Immature natural killer cell (primary cell): Measurements from ENCODE around the gene C18orf63. TPM values are rescaled to one million over a fixed set of nuclear protein-coding genes. Genes with fewer than 3 reads are reported as not detected.
"Not testable (repeated sequence)": the region's sequence is repeated elsewhere in the genome, so short reads cannot be mapped to it uniquely, and the experiment has no call there.

ENCODE experiments used
- DNase-seq, 3 donors: peaks; one replicate each; pipeline ENCODE4 v3.0.0; 2022; ENCODE audit warnings: mixed read lengths in 1 of 3
- H3K27ac Mint-ChIP-seq, 6 donors: one replicate each; pipeline ENCODE4 v1.8.0; 2020; ENCODE audit warnings: mixed read lengths in 6 of 6, mild to moderate bottlenecking in 5 of 6, inconsistent platforms in 4 of 6, moderate library complexity in 3 of 6
- H3K27me3 Mint-ChIP-seq, 3 donors: one replicate each; pipeline ENCODE4 v1.8.0; 2020 to 2021; ENCODE audit warnings: low read depth in 3 of 3, mild to moderate bottlenecking in 3 of 3, mixed read lengths in 3 of 3, moderate library complexity in 3 of 3, inconsistent platforms in 1 of 3
- H3K36me3 Mint-ChIP-seq, 3 donors: one replicate each; pipeline ENCODE4 v1.8.0; 2020; ENCODE audit warnings: mixed read lengths in 3 of 3, inconsistent platforms in 2 of 3, mild to moderate bottlenecking in 2 of 3
- H3K4me1 Mint-ChIP-seq, 2 donors: one replicate each; pipeline ENCODE4 v1.8.0; 2020; ENCODE audit warnings: inconsistent platforms in 2 of 2, mild to moderate bottlenecking in 2 of 2, mixed read lengths in 2 of 2, moderate library complexity in 1 of 2
- H3K4me3 Mint-ChIP-seq, 5 donors: one replicate each; pipeline ENCODE4 v1.8.0; 2020; ENCODE audit warnings: mild to moderate bottlenecking in 5 of 5, mixed read lengths in 5 of 5, inconsistent platforms in 3 of 5, moderate library complexity in 3 of 5
- H3K9me3 Mint-ChIP-seq, 6 donors: one replicate each; pipeline ENCODE4 v1.8.0; 2020; ENCODE audit warnings: mild to moderate bottlenecking in 6 of 6, mixed read lengths in 6 of 6, inconsistent platforms in 4 of 6, moderate library complexity in 3 of 6
- polyA plus RNA-seq, 3 donors: library from polyadenylated mRNA; unstranded; fragments of 300-500 nt; fragmentation: Illumina TruSeq; gene quantifications; one replicate each; pipeline ENCODE4 v1.2.3, GENCODE V29; 2021

C18orf63 gene
- polyA plus RNA-seq, 3 donors from 2014 or later = not detected

DNA sequence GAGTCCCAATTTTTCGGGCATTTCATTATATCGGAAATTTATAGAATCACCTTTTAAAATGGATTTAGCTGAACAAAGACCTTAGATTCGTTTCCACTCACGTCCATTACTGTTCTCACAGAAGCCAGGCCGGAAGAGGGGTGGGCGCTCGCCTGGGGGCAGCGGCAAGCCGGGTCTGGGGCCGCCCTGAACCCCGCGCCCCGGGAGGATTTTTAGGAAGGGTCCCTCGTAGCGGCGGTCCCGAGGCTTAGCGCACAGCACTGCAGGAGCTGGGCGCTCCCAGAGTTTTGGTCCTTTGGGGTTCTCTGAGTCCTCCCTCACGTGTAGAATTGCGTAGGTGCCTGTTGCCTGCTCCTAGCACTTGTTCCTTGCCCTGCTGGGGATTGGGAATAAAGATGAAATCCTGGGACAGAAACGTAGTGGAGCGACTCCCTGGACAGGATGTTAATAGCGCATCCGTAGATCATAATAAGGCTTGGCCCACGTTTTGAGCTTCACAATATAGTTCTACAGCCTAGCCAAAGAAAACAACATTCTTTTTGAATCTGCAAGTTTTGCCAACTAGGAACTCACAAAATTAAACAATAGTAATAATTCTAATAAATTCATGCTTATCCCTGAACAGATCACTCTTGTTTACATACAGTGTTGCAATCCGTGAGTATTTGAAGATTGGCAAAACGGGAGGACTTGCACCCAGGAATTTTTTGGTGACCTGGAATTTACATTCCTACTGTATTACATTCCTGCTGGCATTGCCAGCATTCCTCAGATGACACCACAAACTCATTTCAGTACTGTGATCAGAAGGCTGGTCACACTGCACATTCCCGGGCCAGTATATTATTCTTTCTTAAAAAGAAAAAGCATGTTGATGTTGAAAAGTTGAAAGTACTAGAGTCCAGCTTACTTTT, 875 bp downstream of the C18orf63 start:
- H3K9me3 Mint-ChIP-seq = peaks cover 0 to 3% (median 0%) of the 10 kb centered on the region in 6 donors
- no peak for DNase-seq
- peaks cover 0 to 8% (median 0%) of the 10 kb centered on the region in 3 donors for H3K27me3 Mint-ChIP-seq
- H3K4me3 Mint-ChIP-seq = no peak overlapping the region
- H3K36me3 Mint-ChIP-seq = no peaks in the 10 kb centered on the region
- no peak overlapping the region for H3K27ac Mint-ChIP-seq
- H3K4me1 Mint-ChIP-seq = no peaks in the 10 kb centered on the region

DNA sequence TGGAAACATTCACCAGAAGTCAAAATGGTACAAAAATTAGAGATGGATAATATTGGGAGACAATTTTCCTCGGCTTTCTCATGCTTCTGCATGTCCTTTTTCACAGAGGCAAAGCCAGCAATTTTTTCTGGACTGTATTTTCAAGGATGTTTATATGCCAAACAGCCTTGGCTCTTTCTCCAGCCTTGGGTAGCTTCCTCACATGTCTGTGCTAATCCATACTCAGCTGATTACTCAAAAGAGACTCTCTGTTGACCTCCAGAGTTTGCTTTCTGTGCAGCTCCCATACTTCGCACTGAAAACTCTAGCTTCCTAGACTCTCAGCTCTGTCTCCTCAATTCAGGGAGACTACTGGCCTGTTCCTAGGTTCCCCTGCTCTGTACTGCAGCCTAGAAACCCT, 10.6 kb downstream of the C18orf63 start:
- DNase-seq = no peak
- no peak overlapping the region for H3K4me3 Mint-ChIP-seq
- no peaks in the 10 kb centered on the region for H3K36me3 Mint-ChIP-seq
- peaks cover 0 to 1% (median 0%) of the 10 kb centered on the region in 3 donors for H3K27me3 Mint-ChIP-seq
- peaks cover 0 to 2% (median 0%) of the 10 kb centered on the region in 6 donors for H3K9me3 Mint-ChIP-seq
- H3K27ac Mint-ChIP-seq = no peak overlapping the region
- no peaks in the 10 kb centered on the region for H3K4me1 Mint-ChIP-seq

DNA sequence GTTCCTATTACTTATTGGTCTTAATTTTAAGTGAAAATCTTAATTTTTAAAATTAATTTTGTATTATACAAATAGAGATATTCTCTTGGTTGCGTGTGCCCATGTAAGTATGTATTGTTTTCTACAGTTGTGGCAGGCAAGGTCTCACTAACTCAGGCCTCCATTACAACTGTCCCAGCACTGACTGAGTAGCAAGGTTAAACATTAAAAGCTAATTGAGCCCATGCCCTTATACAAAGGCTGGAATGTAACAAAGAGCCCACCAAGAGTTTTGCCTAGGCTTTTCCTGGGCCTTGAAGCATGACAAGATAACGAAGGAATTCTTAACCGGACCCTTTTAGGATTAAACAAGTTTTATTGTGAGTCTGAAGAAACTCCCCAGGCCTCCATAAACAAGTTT, 11.2 kb downstream of the C18orf63 start:
- H3K4me1 Mint-ChIP-seq, DNase-seq, H3K27me3 Mint-ChIP-seq, H3K36me3 Mint-ChIP-seq, H3K27ac Mint-ChIP-seq, H3K4me3 Mint-ChIP-seq, H3K9me3 Mint-ChIP-seq: not testable (repeated sequence)

DNA sequence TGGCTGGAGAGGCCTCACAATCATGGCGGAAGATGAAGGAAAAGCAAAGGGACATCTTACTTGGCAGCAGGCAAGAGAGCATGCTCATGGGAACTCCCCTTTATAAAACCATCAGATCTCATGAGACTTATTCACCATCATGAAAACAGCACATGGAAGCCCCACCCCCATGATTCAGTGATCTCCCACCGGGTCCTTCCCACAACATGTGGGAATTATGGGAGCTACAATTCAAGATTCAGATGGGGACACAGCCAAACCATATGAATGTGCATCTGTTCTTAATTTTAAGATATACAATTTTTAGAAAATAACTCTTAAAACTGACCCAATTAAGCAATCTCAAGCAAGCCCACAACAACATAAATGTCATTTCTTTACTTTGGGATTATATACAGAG, 12.6 kb downstream of the C18orf63 start:
- Mint-ChIP-seq H3K36me3 (no peaks in the 10 kb centered on the region), H3K4me3 (no peak overlapping the region), H3K27ac (no peak overlapping the region), H3K9me3 (no peaks in the 10 kb centered on the region), H3K4me1 (no peaks in the 10 kb centered on the region), H3K27me3 (peaks cover 0 to 1% (median 0%) of the 10 kb centered on the region in 3 donors)
- no peak for DNase-seq

DNA sequence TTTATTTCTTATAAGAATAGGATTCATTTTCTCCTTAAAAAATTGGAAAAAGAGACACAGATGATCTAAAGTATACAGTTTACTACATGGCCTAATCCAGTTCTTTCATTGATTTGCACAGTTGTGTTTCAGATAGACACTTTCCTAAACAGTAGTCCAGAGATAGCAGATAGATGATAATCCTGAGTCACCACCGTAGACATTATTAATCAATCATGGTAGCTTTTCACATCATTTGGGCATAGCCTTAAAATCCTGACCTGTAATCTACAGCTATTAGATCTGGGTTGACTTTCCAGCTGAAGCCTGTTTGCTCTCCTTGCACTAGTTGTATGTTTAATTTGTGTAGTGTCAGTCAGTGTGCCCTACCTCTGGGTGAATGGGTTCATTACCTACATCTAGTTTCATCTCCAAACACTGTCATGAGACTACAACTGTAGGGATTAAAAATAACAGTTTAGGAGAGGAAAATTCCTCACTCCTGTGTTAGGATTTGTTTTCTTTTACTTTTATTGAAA, 14.1 kb downstream of the C18orf63 start:
- peaks cover 0 to 3% (median 0%) of the 10 kb centered on the region in 3 donors for H3K27me3 Mint-ChIP-seq
- no peak for DNase-seq
- no peaks in the 10 kb centered on the region for H3K4me1 Mint-ChIP-seq
- H3K4me3 Mint-ChIP-seq = no peak overlapping the region
- no peaks in the 10 kb centered on the region for H3K9me3 Mint-ChIP-seq
- H3K27ac Mint-ChIP-seq = no peak overlapping the region
- H3K36me3 Mint-ChIP-seq = no peaks in the 10 kb centered on the region

DNA sequence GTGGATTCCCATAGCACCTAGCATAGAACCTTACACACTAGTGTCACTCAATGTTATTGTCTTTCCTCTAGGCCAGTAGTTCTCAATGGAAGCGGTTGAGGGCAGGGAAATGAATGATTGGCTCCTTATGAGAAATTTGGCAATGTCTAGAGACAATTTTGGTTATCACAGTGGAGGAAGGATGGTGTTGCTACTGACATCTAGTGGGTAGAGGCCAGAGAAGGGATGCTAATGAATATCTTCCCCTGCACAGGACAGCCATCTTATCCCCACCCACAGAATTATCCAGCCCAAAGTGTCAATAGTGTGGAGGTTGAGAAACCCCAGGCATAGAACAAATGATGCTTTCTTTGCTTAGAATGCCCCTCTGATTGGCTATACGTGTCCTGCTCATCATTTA, 15.8 kb downstream of the C18orf63 start:
- Mint-ChIP-seq H3K27me3 (peaks cover 0 to 2% (median 0%) of the 10 kb centered on the region in 3 donors), H3K36me3 (no peaks in the 10 kb centered on the region), H3K9me3 (no peaks in the 10 kb centered on the region), H3K4me1 (no peaks in the 10 kb centered on the region), H3K4me3 (no peak overlapping the region), H3K27ac (no peak overlapping the region)
- no peak for DNase-seq

DNA sequence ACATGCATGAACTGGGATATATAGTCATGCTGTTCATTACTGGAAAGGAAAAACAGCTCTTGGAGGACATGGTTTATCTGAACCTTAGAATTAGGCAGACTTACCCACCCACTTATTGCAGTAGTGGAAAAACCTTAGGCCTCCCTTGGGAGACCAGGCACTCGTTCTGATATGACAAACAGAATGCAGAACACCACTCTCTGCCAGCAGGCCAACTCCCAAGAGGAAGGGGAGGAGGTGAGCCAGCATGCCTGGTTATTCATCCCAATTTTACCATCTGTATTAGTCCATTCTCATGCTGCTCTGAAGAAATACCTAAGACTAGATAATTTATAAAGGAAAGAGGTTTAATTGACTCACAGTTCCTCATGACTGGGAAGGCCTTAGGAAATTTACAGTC, 17.5 kb downstream of the C18orf63 start:
- Mint-ChIP-seq H3K27ac (no peak overlapping the region), H3K9me3 (no peaks in the 10 kb centered on the region), H3K4me1 (no peaks in the 10 kb centered on the region), H3K4me3 (no peak overlapping the region), H3K27me3 (peaks cover 0 to 2% (median 2%) of the 10 kb centered on the region in 3 donors), H3K36me3 (no peaks in the 10 kb centered on the region)
- DNase-seq = no peak

DNA sequence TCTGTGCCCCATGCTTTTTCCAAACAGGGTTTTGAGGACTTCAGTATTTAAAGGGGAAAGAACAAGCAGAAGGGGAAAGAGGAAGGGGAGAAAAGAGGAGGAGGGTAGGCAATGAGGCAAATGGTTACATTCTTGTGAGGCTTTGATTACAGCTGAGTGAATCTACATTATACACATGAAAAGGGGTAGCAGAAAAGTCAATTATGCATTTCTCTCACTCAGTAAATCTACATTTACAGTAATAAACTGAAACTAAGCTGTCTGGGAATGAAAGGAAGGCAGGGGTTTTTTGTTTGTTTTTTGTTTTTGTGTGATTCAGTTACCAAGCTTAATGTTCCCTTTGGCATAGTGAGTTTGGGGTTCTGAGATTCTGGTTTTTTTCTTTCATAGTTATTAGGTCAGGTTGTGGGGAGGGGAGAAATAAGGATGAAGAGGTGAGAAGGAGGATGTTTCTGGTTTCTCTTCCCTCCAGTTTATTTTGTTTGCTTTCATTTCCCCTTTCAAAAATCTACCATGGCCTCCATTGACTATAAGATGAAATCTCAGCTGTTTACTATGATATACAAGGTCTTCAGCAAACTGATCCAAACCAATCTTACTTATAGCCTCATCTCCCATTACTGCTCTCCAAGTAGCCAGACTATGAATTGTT, 18.7 kb downstream of the C18orf63 start:
- Mint-ChIP-seq H3K4me3 (no peak overlapping the region), H3K36me3 (no peaks in the 10 kb centered on the region), H3K9me3 (no peaks in the 10 kb centered on the region), H3K27ac (no peak overlapping the region), H3K4me1 (no peaks in the 10 kb centered on the region), H3K27me3 (peaks cover 2 to 7% (median 2%) of the 10 kb centered on the region in 3 donors)
- no peak for DNase-seq

DNA sequence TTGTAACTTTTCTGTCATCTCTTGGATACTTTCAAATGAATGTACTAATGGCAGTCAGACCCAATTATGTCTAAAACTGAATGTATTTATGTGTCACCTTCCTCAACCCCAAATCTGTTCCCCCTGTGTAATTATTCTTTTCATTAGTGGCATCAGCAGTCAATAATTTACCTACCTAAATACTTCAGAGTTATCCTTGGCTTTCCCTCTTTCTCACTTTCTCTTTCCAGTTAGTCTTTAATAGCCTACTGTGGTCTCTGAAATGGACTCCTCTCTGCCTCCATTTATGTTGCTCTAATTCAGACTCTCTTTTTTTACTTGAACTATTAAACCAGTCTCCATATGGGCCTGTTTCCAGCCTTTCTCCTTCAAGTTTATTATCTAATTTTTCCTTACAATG, 21.0 kb downstream of the C18orf63 start:
- no peak for DNase-seq
- Mint-ChIP-seq H3K4me1 (no peaks in the 10 kb centered on the region), H3K27me3 (peaks cover 2 to 12% (median 5%) of the 10 kb centered on the region in 3 donors), H3K27ac (no peak overlapping the region), H3K36me3 (no peaks in the 10 kb centered on the region), H3K4me3 (no peak overlapping the region), H3K9me3 (no peaks in the 10 kb centered on the region)

DNA sequence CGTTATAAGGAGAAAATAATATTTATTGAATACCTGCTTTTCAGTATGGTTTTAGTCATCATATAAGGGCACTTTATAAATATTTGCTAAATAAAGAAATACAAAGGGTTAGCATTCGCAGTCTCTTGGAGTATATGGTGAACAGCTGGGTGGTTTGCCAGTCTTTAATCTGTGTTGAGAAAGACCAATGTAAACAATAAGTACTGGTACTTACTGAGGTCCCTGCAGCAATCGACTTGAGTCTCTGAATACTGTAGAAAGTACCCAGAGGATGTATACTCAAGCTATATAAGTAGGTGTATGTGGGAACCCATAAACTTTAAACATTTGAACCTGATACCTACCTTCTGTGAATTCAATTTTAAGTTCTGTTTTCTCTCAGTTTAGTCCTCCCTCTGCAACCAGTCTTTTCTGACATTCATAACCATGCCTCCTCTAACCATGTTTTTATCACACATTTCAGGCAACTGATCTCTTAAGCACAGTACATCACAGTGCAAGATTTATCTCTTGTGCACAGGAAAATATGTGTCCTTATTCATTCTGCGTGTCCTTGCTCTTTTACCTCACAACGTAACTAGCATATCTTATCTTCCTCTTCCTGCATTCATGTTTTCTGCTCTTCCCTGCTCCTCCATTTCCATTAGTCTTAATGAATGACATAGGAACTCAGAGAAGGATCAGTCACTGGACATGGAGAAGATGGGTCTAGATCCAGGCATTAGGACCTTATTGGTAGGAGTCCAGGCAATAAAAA, 21.7 kb downstream of the C18orf63 start:
- Mint-ChIP-seq H3K9me3 (no peaks in the 10 kb centered on the region), H3K27ac (no peak overlapping the region), H3K27me3 (peaks cover 2 to 12% (median 5%) of the 10 kb centered on the region in 3 donors), H3K36me3 (no peaks in the 10 kb centered on the region), H3K4me1 (no peaks in the 10 kb centered on the region), H3K4me3 (no peak overlapping the region)
- DNase-seq = no peak

DNA sequence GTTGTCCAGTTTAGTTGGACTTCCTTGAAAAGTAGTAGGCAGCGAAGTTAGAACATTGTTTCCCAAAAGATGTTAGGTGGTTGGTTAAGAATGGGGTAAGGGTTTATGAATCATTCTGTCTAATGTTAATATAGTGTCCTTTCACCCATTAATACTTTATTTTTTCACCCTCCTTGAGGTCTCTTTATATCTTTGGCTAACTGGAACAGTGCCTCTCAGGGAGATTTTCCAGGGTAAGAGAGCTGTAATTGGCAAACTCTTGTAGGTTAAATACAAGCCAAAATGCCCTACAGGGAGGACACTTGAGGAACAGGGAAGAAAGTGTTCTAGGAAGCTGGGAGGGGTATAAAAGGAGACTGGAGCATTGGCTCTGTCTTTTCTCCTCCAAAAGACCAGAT, 22.3 kb downstream of the C18orf63 start:
- Mint-ChIP-seq H3K9me3 (no peaks in the 10 kb centered on the region), H3K27ac (no peak overlapping the region), H3K27me3 (peaks cover 2 to 12% (median 5%) of the 10 kb centered on the region in 3 donors), H3K36me3 (no peaks in the 10 kb centered on the region), H3K4me1 (no peaks in the 10 kb centered on the region), H3K4me3 (no peak overlapping the region)
- no peak for DNase-seq

DNA sequence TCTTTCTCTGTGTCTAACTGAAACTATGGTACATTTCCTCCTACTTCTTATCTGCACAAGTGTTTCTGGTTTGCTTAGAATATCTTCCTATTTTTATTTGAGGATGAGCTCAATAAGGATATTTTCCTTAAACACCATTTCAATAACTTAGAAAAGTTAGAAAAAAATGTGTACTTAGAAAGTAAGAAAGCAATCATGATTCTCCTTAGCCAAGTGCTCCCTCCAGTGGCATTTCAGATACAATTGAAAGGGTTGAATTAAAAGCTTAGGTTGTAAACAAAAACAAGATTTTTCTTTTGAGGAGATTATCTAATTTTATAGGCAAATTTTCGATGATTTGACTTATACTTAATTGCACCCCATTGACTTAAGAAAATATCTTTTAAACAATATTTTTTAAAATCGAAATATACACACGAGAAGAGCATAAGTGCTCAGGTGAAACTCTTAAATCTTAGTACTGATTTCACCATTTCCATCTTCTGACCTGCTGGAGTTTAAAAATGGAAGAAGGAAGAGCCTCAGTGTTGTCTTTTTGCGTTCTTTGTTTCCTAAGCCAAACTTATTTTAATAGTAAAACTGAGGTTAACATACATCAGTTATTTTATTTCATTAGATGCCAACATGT, 26.9 kb downstream of the C18orf63 start:
- H3K4me1 Mint-ChIP-seq = no peaks in the 10 kb centered on the region
- H3K9me3 Mint-ChIP-seq = no peaks in the 10 kb centered on the region
- H3K27ac Mint-ChIP-seq = no peak overlapping the region
- peak in 2 of 3 donors; percentile 4 to 15 for DNase-seq
- H3K27me3 Mint-ChIP-seq = peaks cover 2 to 13% (median 4%) of the 10 kb centered on the region in 3 donors
- H3K4me3 Mint-ChIP-seq = no peak overlapping the region
- H3K36me3 Mint-ChIP-seq = no peaks in the 10 kb centered on the region

DNA sequence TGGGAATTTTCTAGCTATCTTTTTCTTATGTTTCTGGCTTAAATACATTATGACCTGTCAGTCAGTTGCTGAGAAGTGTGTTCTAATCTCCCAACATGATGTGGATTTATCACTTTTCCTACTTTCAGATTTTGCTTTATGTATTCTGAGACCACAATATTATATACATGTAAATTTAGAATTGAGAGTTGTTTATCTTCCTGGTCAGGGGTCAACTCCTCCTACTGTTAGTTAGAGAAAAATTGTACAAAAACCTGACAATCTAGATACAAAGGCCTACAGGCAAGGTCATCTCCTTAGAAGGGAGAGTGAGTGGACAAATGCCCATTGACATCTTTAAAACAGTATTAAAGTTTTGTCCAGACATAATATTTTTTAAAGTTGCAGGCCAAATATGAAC, 30.6 kb downstream of the C18orf63 start:
- H3K4me1 Mint-ChIP-seq = no peaks in the 10 kb centered on the region
- no peaks in the 10 kb centered on the region for H3K9me3 Mint-ChIP-seq
- no peak for DNase-seq
- peaks cover 0 to 2% (median 1%) of the 10 kb centered on the region in 3 donors for H3K27me3 Mint-ChIP-seq
- H3K27ac Mint-ChIP-seq = no peak overlapping the region
- H3K36me3 Mint-ChIP-seq = no peaks in the 10 kb centered on the region
- H3K4me3 Mint-ChIP-seq = no peak overlapping the region
